GM12873 (cell line): ENCODE measurements around the gene JSRP1.

Experiments
- CTCF ChIP-seq: IDR thresholded peaks from 2 replicates; pipeline ENCODE4 v1.5.1; 2012; ENCODE audit warnings: low read depth, mild to moderate bottlenecking, moderate library complexity, low read length, control low read depth; ENCODE audit not compliant: insufficient read depth; ENCODE audit errors: missing control alignments

Gene JSRP1

GRCh38 chr19:2239771-2240770 is 16.1 kb downstream of the JSRP1 start:
- TF ChIP-seq CTCF, result no peak

GRCh38 chr19:2239173-2239572 is 17.0 kb downstream of the JSRP1 start:
- no peak for TF ChIP-seq CTCF

- no peak for TF ChIP-seq CTCF
These were observed 18.4 kb downstream of the JSRP1 start for GRCh38 chr19:2237869-2238153.

- TF ChIP-seq CTCF, result no peak
These were observed 19.0 kb downstream of the JSRP1 start for GRCh38 chr19:2237051-2237868.

- peak; percentile 98 for TF ChIP-seq CTCF
These were observed 19.7 kb downstream of the JSRP1 start, which contains the start of the genes PLEKHJ1 and SF3A2 for GRCh38 chr19:2236314-2237050. Gene PLEKHJ1 (minus strand): TSS chr19:2236329. CDS start chr19:2236248, 81 bp downstream. Gene SF3A2 (plus strand): TSS chr19:2236824. CDS start chr19:2243419, 6,595 bp downstream.

- no peak for TF ChIP-seq CTCF
These were observed 20.2 kb downstream of the JSRP1 start for GRCh38 chr19:2236064-2236313.
